CD4-positive, alpha-beta T cell (primary cell): Measurements from ENCODE around the gene SCN4A. TPM values are rescaled to one million over a fixed set of nuclear protein-coding genes. Genes with fewer than 3 reads are reported as not detected.
"Not testable (repeated sequence)": the region's sequence is repeated elsewhere in the genome, so short reads cannot be mapped to it uniquely, and the experiment has no call there.

Experiments
- ATAC-seq: fragments of 200-7000 bp; cut with Tn5 transposase; one replicate; pipeline ENCODE4 v1.10.0; 2022; ENCODE audit warnings: mild to moderate bottlenecking; ENCODE audit not compliant: poor library complexity
- CTCF ChIA-PET: fragments of 350-600 bp; sonication (Branson Sonifier 250); formaldehyde crosslinking; loops from one replicate; lab custom pipeline; 2021; ENCODE audit warnings: antibody characterized with exemption, inconsistent platforms; lab: Charles Lee
- POLR2A ChIA-PET: fragments of 350-600 bp; sonication (Branson Sonifier 250); formaldehyde crosslinking; loops from one replicate; lab custom pipeline; 2021; ENCODE audit warnings: antibody characterized with exemption, inconsistent platforms; lab: Charles Lee
- DNase-seq, 14 experiments: peaks; one replicate each; pipeline ENCODE4 v3.0.0-alpha.2; 2013 to 2020; ENCODE audit warnings: mixed read lengths in 2 of 14
- H3K27ac ChIP-seq, 2 donors: one replicate each; pipeline versions ENCODE4 v1.5.1 to v1.7.0; 2013; ENCODE audit warnings: low read length in 2 of 2, low read depth in 1 of 2, mild to moderate bottlenecking in 1 of 2
- H3K27me3 ChIP-seq, 2 experiments: 1 replicate in 1 of 2; 2 replicates in 1 of 2; pipeline versions ENCODE4 v1.6.1 to v1.7.0; 2013; ENCODE audit warnings: low read length in 2 of 2, control low read depth in 1 of 2, mild to moderate bottlenecking in 1 of 2, moderate library complexity in 1 of 2; ENCODE audit not compliant: insufficient read depth in 2 of 2, control insufficient read depth in 1 of 2
- H3K36me3 ChIP-seq: one replicate; pipeline ENCODE4 v1.6.1; 2013; ENCODE audit warnings: low read length, control low read depth; ENCODE audit not compliant: insufficient read depth
- H3K4me1 ChIP-seq: one replicate; pipeline ENCODE4 v1.6.1; 2013; ENCODE audit warnings: low read length, control low read depth; ENCODE audit not compliant: insufficient read depth
- H3K4me3 ChIP-seq: one replicate; pipeline ENCODE4 v1.5.1; 2013; ENCODE audit warnings: mild to moderate bottlenecking, low read length, moderate library complexity
- H3K9me3 ChIP-seq, 2 experiments: 1 replicate in 1 of 2; 2 replicates in 1 of 2; pipeline versions ENCODE4 v1.6.1 to v1.7.0; 2013; ENCODE audit warnings: low read length in 2 of 2, mild to moderate bottlenecking in 2 of 2, control low read depth in 1 of 2, moderate library complexity in 1 of 2; ENCODE audit not compliant: control insufficient read depth in 1 of 2, insufficient read depth in 1 of 2
- H3K27ac Mint-ChIP-seq: one replicate; pipeline ENCODE4 v1.8.0; 2020; ENCODE audit warnings: mixed read lengths
- H3K27me3 Mint-ChIP-seq: one replicate; pipeline ENCODE4 v1.8.0; 2021; ENCODE audit warnings: mixed read lengths
- H3K36me3 Mint-ChIP-seq: one replicate; pipeline ENCODE4 v1.8.0; 2021; ENCODE audit warnings: low read depth, mixed read lengths
- H3K4me1 Mint-ChIP-seq: one replicate; pipeline ENCODE4 v1.8.0; 2021; ENCODE audit warnings: low read depth, mixed read lengths
- H3K4me3 Mint-ChIP-seq: one replicate; pipeline ENCODE4 v1.8.0; 2020; ENCODE audit warnings: mild to moderate bottlenecking, mixed read lengths
- H3K9me3 Mint-ChIP-seq: one replicate; pipeline ENCODE4 v1.8.0; 2020; ENCODE audit warnings: mixed read lengths
- CTCF ChIP-seq: fragments of 200-600 bp; IDR thresholded peaks from one replicate; pipeline ENCODE4 v1.8.0; 2022; ENCODE audit warnings: antibody characterized with exemption, mild to moderate bottlenecking
- intact Hi-C, 2 experiments: fragments of 100-400 bp; cut with DNase I in 1 of 2; cut with micrococcal nuclease in 1 of 2; formaldehyde crosslinking; loops; one replicate each; pipeline versions ENCODE4 v1.15.1 to v1.9.0; 2023 to 2025; cut with DNase I, micrococcal nuclease
- total RNA-seq, 174 experiments: library from RNA in 2 of 174; stranded (reverse) in 2 of 174; gene quantifications; one replicate each; pipeline ENCODE4 v1.2.3 and lab custom pipeline; 2021 to 2026

SCN4A gene
- total RNA-seq, 2 experiments from 2014 or later: 0.03 TPM; not detected in 1

- DNase-seq (no peak), ATAC-seq (no peak)
- no peak overlapping the region for H3K4me3 ChIP-seq
- H3K27me3 Mint-ChIP-seq: no peaks in the 10 kb centered on the region
- H3K36me3 ChIP-seq: peaks cover 25% of the 10 kb centered on the region
- no peaks in the 10 kb centered on the region for H3K9me3 ChIP-seq
- intact Hi-C loops: no loop called here
- H3K4me3 Mint-ChIP-seq: no peak overlapping the region
- H3K9me3 Mint-ChIP-seq: no peaks in the 10 kb centered on the region
- CTCF ChIA-PET: interaction anchor here (0.8 to 2.2 kb wide), 3 partner anchors 19 to 114 kb away, joined by 3 to 8 read pairs (median 3); no protein-coding TSS in a partner anchor
- POLR2A ChIA-PET: interaction anchor here (0.6 to 1.0 kb wide), 2 partner anchors 92 to 218 kb away, joined by 4 read pairs; no protein-coding TSS in a partner anchor
- no peak overlapping the region for H3K27ac Mint-ChIP-seq
- H3K36me3 Mint-ChIP-seq: peaks cover 10% of the 10 kb centered on the region
- H3K4me1 ChIP-seq: peaks cover 24% of the 10 kb centered on the region
- no peaks in the 10 kb centered on the region for H3K27me3 ChIP-seq
- TF ChIP-seq CTCF: no peak
- peak overlapping the region in 1 of 2 donors; percentile 2 for H3K27ac ChIP-seq
- H3K4me1 Mint-ChIP-seq: peaks cover 24% of the 10 kb centered on the region
Measured at GRCh38 chr17:63927464-63928171, 45.1 kb downstream of the SCN4A start.

GRCh38 chr17:63926164-63926563, 46.6 kb downstream of the SCN4A start:
- no peak for TF ChIP-seq CTCF
- Mint-ChIP-seq H3K36me3 (peaks cover 10% of the 10 kb centered on the region), H3K9me3 (no peaks in the 10 kb centered on the region), H3K4me1 (peaks cover 12% of the 10 kb centered on the region), H3K4me3 (no peak overlapping the region), H3K27ac (no peak overlapping the region), H3K27me3 (no peaks in the 10 kb centered on the region)
- CTCF ChIA-PET: no interaction called here
- Histone ChIP-seq H3K9me3 (no peaks in the 10 kb centered on the region), H3K27me3 (no peaks in the 10 kb centered on the region), H3K27ac (peak overlapping the region in 1 of 2 donors; percentile 16), H3K36me3 (peaks cover 25% of the 10 kb centered on the region), H3K4me1 (peaks cover 9% of the 10 kb centered on the region), H3K4me3 (no peak overlapping the region)
- intact Hi-C loops: no loop called here
- ATAC-seq (no peak), DNase-seq (no peak)
- POLR2A ChIA-PET: interaction anchor here (1.0 kb wide), 1 partner anchor 94 kb away, joined by 3 read pairs; the partner anchor contains the start of gene ICAM2

DNA sequence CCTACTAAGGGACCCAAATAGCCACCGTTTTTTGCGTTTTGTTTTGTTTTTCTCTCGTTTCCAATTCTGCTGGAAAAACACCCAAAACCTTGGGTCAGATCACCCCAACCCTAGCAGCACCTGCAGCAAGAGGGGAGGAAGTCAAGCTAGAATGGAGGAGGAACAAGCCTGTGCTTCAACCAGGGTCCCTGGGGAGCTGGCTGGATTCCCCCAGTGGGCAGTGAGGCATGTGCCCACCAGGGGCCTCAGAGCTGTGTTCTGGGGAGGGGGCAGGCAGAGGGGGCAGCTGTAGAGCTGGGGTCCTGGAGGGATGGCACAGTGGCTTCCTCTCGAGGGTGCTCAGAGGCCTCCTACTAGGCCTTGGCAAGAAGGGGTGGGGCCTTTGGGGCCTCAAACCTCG, 47.1 kb downstream of the SCN4A start:
- Mint-ChIP-seq H3K4me1 (peaks cover 6% of the 10 kb centered on the region), H3K27ac (no peak overlapping the region), H3K36me3 (peaks cover 7% of the 10 kb centered on the region), H3K4me3 (no peak overlapping the region), H3K27me3 (no peaks in the 10 kb centered on the region), H3K9me3 (no peaks in the 10 kb centered on the region)
- Histone ChIP-seq H3K36me3 (peaks cover 25% of the 10 kb centered on the region), H3K27me3 (no peaks in the 10 kb centered on the region), H3K4me1 (peaks cover 3% of the 10 kb centered on the region), H3K27ac (peak overlapping the region in 1 of 2 donors; percentile 16), H3K4me3 (no peak overlapping the region), H3K9me3 (no peaks in the 10 kb centered on the region)
- DNase-seq (no peak), ATAC-seq (no peak)
- CTCF ChIA-PET: interaction anchor here (0.6 kb wide), 1 partner anchor 44 kb away, joined by 3 read pairs; the partner anchor contains the start of gene GH2
- POLR2A ChIA-PET: interaction anchor here (1.0 kb wide), 1 partner anchor 95 kb away, joined by 3 read pairs; the partner anchor contains the start of gene ICAM2
- TF ChIP-seq CTCF: no peak
- intact Hi-C loops: no loop called here

DNA sequence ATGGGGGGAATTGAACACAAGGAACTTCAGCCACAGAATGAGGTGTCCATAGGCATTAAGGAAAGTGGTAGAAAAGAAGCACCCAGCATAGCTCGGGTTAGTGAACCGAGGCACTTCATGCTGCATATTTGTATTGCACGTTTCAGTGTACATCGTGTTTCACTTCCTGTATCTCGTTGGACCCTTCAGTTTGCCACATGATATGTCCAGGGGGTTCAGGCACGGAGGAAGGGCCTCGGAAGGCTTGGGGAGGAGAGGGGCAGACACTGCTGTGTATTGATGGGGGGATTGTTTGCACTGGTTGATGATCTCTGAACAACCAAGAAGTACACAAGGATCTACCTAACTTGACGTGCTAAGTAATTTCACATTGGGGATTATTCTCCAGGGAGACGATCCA, 50.3 kb downstream of the SCN4A start:
- DNase-seq, ATAC-seq, H3K27ac ChIP-seq, H3K4me3 Mint-ChIP-seq, H3K36me3 Mint-ChIP-seq, H3K4me1 Mint-ChIP-seq, H3K4me1 ChIP-seq, H3K27ac Mint-ChIP-seq, H3K27me3 Mint-ChIP-seq, H3K27me3 ChIP-seq, H3K9me3 Mint-ChIP-seq, H3K4me3 ChIP-seq, POLR2A ChIA-PET, intact Hi-C loops, CTCF ChIA-PET, H3K36me3 ChIP-seq, H3K9me3 ChIP-seq: not testable (repeated sequence)

DNA sequence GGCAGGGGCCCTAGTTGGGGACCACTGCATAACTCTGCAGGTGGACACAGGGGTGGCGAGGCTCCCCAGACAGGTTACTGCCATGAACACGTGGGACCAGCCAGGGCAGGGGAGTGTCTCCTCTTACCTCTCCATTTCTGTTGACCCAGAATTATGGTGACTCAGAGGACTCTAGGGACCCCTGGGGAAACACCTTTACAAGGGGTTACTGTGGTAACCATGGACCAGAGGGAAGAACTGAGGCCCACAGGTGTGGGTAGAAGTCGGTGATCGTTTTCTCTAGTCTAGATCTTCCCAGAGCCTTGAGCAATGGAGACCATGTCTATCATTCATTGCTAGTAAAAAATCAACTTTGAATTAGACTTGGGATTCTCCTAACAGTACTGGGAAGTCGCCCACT, 51.9 kb downstream of the SCN4A start:
- H3K4me1 ChIP-seq, H3K27me3 Mint-ChIP-seq, H3K27ac ChIP-seq, H3K27me3 ChIP-seq, H3K27ac Mint-ChIP-seq, H3K36me3 Mint-ChIP-seq, H3K4me1 Mint-ChIP-seq, DNase-seq, H3K36me3 ChIP-seq, ATAC-seq, H3K4me3 Mint-ChIP-seq, H3K9me3 Mint-ChIP-seq, H3K9me3 ChIP-seq, H3K4me3 ChIP-seq: not testable (repeated sequence)
- intact Hi-C loops: loop anchor here in 1 of 2 experiments (2.0 kb wide), 1 partner anchor 64 kb away; no protein-coding TSS in a partner anchor
- ChIA-PET CTCF (interaction anchor here (2.0 to 3.0 kb wide), 2 partner anchors 26 to 107 kb away, joined by 29 to 75 read pairs; no protein-coding TSS in a partner anchor), POLR2A (interaction anchor here (2.1 kb wide), 1 partner anchor 26 kb away, joined by 17 read pairs; no protein-coding TSS in a partner anchor)
